ENCODE data around the gene IL20. TPM values are rescaled to one million over a fixed set of nuclear protein-coding genes. Genes with fewer than 3 reads are reported as not detected.

The IL20 gene
- total RNA-seq, 1 donor from 2014 or later, result not detected

DNA sequence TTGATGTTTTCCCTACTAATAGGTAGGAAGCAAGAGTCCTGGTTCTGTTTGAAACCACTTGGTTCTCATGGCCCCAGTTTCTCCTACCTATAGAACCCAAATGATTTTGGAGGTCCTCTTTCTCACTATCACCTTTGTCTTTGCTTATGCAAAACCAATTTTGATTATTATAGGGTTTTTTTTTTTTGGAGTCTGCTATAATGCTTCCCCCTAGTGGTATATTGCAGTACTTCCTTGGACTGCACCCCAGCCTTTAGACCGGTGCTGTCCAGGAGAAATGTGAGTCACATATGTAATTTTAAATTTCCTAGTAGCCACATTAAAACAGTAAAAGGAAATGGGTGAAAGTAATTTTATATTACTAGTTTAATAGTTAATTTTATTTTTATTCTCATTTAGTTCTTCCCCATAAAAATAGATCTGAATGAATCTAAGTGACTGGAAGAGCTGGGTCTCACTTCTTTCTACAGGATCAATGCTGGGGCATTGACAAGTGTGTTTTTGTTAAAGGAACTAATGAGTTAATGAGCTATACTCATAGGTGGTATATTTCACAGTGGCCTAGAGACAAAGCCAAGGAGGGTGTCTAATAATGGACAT, 45.7 kb downstream of the IL20 start:
- Mint-ChIP-seq H3K4me3 (peak overlapping the region; percentile 73), H3K27me3 (ENCODE audit: low read depth) (peaks cover 92% of the 10 kb centered on the region), H3K27ac (ENCODE audit: unreplicated experiment) (no peak overlapping the region), H3K9me3 (no peaks in the 10 kb centered on the region), H3K4me1 (no peaks in the 10 kb centered on the region), H3K36me3 (ENCODE audit: low read depth) (no peaks in the 10 kb centered on the region)
- TF ChIP-seq, protein P1, sequence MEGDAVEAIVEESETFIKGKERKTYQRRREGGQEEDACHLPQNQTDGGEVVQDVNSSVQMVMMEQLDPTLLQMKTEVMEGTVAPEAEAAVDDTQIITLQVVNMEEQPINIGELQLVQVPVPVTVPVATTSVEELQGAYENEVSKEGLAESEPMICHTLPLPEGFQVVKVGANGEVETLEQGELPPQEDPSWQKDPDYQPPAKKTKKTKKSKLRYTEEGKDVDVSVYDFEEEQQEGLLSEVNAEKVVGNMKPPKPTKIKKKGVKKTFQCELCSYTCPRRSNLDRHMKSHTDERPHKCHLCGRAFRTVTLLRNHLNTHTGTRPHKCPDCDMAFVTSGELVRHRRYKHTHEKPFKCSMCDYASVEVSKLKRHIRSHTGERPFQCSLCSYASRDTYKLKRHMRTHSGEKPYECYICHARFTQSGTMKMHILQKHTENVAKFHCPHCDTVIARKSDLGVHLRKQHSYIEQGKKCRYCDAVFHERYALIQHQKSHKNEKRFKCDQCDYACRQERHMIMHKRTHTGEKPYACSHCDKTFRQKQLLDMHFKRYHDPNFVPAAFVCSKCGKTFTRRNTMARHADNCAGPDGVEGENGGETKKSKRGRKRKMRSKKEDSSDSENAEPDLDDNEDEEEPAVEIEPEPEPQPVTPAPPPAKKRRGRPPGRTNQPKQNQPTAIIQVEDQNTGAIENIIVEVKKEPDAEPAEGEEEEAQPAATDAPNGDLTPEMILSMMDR (conservative IDR thresholded peaks at IDR 0.05), result peak; percentile 89
- no peak for DNase-seq (ENCODE audit: low read depth, low spot score)

- Mint-ChIP-seq H3K4me1 (no peaks in the 10 kb centered on the region), H3K9me3 (no peaks in the 10 kb centered on the region), H3K27ac (ENCODE audit: unreplicated experiment) (no peak overlapping the region), H3K36me3 (ENCODE audit: low read depth) (no peaks in the 10 kb centered on the region), H3K27me3 (ENCODE audit: low read depth) (peaks cover 81% of the 10 kb centered on the region), H3K4me3 (no peak overlapping the region)
- TF ChIP-seq, protein P1 (conservative IDR thresholded peaks at IDR 0.05), result peak; percentile 86
- DNase-seq (ENCODE audit: low read depth, low spot score), result peak; percentile 56
These were observed 47.1 kb downstream of the IL20 start for GRCh38 chr1:206912445-206913095.

GRCh38 chr1:206913766-206914537, 48.5 kb downstream of the IL20 start:
- no peaks in the 10 kb centered on the region for H3K36me3 Mint-ChIP-seq (ENCODE audit: low read depth)
- peaks cover 69% of the 10 kb centered on the region for H3K27me3 Mint-ChIP-seq (ENCODE audit: low read depth)
- no peaks in the 10 kb centered on the region for H3K4me1 Mint-ChIP-seq
- no peak for DNase-seq (ENCODE audit: low read depth, low spot score)
- H3K4me3 Mint-ChIP-seq, result no peak overlapping the region
- H3K9me3 Mint-ChIP-seq, result no peaks in the 10 kb centered on the region
- H3K27ac Mint-ChIP-seq (ENCODE audit: unreplicated experiment), result no peak overlapping the region
- TF ChIP-seq, protein P1 (conservative IDR thresholded peaks at IDR 0.05), result no peak

DNA sequence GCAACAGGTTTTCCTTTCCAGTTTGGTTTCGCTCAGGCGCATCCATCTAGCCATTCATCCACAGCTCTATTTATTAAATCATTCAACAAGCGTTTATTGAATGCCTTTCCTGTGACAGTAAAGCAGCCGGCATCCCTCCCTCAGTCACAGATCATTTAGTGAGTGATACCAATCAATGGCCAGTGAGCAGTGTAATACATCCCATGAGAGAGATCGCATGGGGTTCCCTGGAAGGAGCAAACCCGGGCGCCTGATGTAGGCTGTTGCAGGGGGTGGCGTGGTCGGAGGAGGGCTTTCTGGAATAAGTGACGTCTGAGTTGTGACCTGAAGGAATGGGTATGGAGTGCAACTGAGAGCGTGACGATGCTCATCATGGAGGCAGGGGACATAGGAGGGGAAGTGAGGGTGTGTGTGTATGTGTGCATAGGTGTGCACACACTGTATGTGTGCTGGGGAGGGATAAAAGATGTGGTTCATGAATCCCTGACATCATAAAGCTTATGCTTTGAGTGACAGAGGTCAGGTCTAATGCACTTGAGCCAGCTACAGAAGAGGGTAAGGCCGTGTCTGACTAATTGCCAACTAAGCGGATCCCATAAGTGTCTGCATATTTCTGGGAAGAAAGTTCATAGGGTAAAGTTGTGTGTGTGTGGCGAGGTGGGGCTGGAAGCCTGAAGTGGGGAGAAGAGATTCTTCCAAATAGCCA, 49.8 kb downstream of the IL20 start:
- Mint-ChIP-seq H3K9me3 (no peaks in the 10 kb centered on the region), H3K27me3 (ENCODE audit: low read depth) (peaks cover 60% of the 10 kb centered on the region), H3K4me3 (no peak overlapping the region), H3K4me1 (no peaks in the 10 kb centered on the region), H3K36me3 (ENCODE audit: low read depth) (no peaks in the 10 kb centered on the region), H3K27ac (ENCODE audit: unreplicated experiment) (no peak overlapping the region)
- TF ChIP-seq, protein P1 (conservative IDR thresholded peaks at IDR 0.05), result no peak
- no peak for DNase-seq (ENCODE audit: low read depth, low spot score)

- no peaks in the 10 kb centered on the region for H3K9me3 Mint-ChIP-seq
- TF ChIP-seq, protein P1 (conservative IDR thresholded peaks at IDR 0.05), result no peak
- H3K36me3 Mint-ChIP-seq (ENCODE audit: low read depth), result no peaks in the 10 kb centered on the region
- peaks cover 51% of the 10 kb centered on the region for H3K27me3 Mint-ChIP-seq (ENCODE audit: low read depth)
- H3K27ac Mint-ChIP-seq (ENCODE audit: unreplicated experiment), result no peak overlapping the region
- DNase-seq (ENCODE audit: low read depth, low spot score), result no peak
- H3K4me3 Mint-ChIP-seq, result no peak overlapping the region
- H3K4me1 Mint-ChIP-seq, result no peaks in the 10 kb centered on the region
These were observed 50.7 kb downstream of the IL20 start for GRCh38 chr1:206916000-206916709.

Data from neural crest cell (in vitro differentiated cells).